Measurements from ENCODE around the gene GIPR. TPM values are rescaled to one million over a fixed set of nuclear protein-coding genes. Genes with fewer than 3 reads are reported as not detected.
A peak's percentile ranks its signal among the peaks of the same experiment; 100 is the strongest.
"Not testable (repeated sequence)": the region's sequence is repeated elsewhere in the genome, so short reads cannot be mapped to it uniquely, and the experiment has no call there.

Gene GIPR, protein sequence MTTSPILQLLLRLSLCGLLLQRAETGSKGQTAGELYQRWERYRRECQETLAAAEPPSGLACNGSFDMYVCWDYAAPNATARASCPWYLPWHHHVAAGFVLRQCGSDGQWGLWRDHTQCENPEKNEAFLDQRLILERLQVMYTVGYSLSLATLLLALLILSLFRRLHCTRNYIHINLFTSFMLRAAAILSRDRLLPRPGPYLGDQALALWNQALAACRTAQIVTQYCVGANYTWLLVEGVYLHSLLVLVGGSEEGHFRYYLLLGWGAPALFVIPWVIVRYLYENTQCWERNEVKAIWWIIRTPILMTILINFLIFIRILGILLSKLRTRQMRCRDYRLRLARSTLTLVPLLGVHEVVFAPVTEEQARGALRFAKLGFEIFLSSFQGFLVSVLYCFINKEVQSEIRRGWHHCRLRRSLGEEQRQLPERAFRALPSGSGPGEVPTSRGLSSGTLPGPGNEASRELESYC
- total RNA-seq (not detected), polyA plus RNA-seq (under 1 TPM in 2 of 3 donors, not detected in 1; under 0.01 to 0.08 TPM)
- long read RNA-seq, donor 1, result 0 reads
- long read RNA-seq, donor 2, result 0 reads

- Histone ChIP-seq H3K4me3 (peak within 1 kb of the TSS; percentile 53), H3K27ac (no peak within 1 kb of the TSS), H3K9me3 (no peaks in the 10 kb centered on the region), H3K27me3 (ENCODE audit: insufficient read depth in 3 of 3, low read length in 2 of 3) (peaks cover 0 to 82% (median 24%) of the 10 kb centered on the region in 3 donors), H3K36me3 (ENCODE audit: insufficient read depth in 1 of 2, low read depth in 1 of 2) (no peaks in the 10 kb centered on the region), H3K4me1 (peaks cover 11% of the 10 kb centered on the region)
- WGBS, 3 donors, result 14 to 16% (median 14%) methylated on average over 15 of the region's 15 CpGs
- TF ChIP-seq, protein P1, sequence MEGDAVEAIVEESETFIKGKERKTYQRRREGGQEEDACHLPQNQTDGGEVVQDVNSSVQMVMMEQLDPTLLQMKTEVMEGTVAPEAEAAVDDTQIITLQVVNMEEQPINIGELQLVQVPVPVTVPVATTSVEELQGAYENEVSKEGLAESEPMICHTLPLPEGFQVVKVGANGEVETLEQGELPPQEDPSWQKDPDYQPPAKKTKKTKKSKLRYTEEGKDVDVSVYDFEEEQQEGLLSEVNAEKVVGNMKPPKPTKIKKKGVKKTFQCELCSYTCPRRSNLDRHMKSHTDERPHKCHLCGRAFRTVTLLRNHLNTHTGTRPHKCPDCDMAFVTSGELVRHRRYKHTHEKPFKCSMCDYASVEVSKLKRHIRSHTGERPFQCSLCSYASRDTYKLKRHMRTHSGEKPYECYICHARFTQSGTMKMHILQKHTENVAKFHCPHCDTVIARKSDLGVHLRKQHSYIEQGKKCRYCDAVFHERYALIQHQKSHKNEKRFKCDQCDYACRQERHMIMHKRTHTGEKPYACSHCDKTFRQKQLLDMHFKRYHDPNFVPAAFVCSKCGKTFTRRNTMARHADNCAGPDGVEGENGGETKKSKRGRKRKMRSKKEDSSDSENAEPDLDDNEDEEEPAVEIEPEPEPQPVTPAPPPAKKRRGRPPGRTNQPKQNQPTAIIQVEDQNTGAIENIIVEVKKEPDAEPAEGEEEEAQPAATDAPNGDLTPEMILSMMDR (IDR thresholded peaks at IDR 0.05), result no peak
- ATAC-seq, result peak; percentile 21 to 47 (median 29)
- peak in 1 of 2 donors; percentile 33 for DNase-seq
- intact Hi-C loops (cut with DNase I), result no loop called here
Measured at GRCh38 chr19:45667620-45668341, at the start of gene GIPR. TSS of gene GIPR (plus strand) at chr19:45668221. CDS start at chr19:45669521, 1,300 bp downstream.

DNA sequence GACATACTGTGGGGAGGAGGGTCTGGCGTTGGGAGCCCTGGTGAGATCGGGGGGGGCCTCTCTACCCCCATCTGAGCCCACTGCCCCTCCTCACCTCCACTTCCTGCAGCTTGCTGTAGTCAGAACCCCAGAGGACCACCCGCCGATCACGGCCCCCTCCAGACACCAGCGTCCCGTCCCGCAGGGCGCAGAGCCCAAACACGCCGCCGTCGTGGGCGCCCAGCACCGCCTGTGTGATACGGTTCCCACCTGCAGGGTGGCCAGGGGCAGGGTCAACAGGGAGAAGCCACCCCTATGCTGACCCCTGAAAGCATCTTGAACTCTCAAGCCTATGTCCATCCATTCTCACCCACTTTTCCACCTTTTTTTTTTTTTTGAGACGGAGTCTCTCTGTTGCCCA, 46.6 kb upstream of the GIPR start:
- H3K4me1 ChIP-seq, result no peaks in the 10 kb centered on the region
- ATAC-seq (peak in 1 of 4 donors; percentile 12), DNase-seq (no peak)
- no peak overlapping the region for H3K4me3 ChIP-seq
- H3K27ac ChIP-seq, result no peak overlapping the region
- H3K9me3 ChIP-seq, result no peaks in the 10 kb centered on the region
- intact Hi-C loops (cut with DNase I), result no loop called here
- no peaks in the 10 kb centered on the region for H3K27me3 ChIP-seq (ENCODE audit: insufficient read depth in 3 of 3, low read length in 2 of 3)
- WGBS, 3 donors, result 87 to 94% (median 87%) methylated on average over 17 of the region's 17 CpGs
- peaks cover 0 to 36% of the 10 kb centered on the region in 2 donors for H3K36me3 ChIP-seq (ENCODE audit: insufficient read depth in 1 of 2, low read depth in 1 of 2)
- TF ChIP-seq, protein P1 (IDR thresholded peaks at IDR 0.05), result no peak

DNA sequence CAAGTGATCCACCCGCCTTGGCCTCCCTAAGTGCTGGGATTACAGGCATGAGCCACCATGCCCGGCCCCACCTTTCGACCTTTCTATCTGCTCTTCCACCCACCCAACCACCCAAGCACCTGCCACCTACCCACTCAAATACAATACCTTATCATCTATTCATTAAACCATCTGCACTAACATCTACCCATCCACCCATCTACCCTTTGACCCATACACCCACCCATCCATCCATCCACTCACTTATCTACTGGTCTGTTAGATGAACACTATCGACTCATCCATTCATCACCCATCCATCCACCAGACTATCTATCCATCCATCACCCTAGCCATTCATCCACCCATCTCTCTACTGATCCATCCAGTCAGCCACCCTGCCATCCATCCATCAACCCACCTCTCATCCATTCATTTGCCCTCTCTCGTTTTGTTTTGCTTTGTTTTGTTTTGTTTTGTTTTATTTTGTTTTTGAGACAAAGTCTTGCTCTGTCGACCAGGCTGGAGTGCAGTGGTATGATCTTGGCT, 46.0 kb upstream of the GIPR start:
- TF ChIP-seq, protein P1 (IDR thresholded peaks at IDR 0.05), result no peak
- peaks cover 0 to 39% of the 10 kb centered on the region in 2 donors for H3K36me3 ChIP-seq (ENCODE audit: insufficient read depth in 1 of 2, low read depth in 1 of 2)
- DNase-seq (no peak), ATAC-seq (no peak)
- 85 to 89% (median 87%) methylated on average over 6 of the region's 6 CpGs for WGBS, 3 donors
- H3K4me3 ChIP-seq, result no peak overlapping the region
- no peaks in the 10 kb centered on the region for H3K9me3 ChIP-seq
- intact Hi-C loops (cut with DNase I), result no loop called here
- no peaks in the 10 kb centered on the region for H3K4me1 ChIP-seq
- H3K27ac ChIP-seq, result no peak overlapping the region
- H3K27me3 ChIP-seq (ENCODE audit: insufficient read depth in 3 of 3, low read length in 2 of 3), result no peaks in the 10 kb centered on the region

DNA sequence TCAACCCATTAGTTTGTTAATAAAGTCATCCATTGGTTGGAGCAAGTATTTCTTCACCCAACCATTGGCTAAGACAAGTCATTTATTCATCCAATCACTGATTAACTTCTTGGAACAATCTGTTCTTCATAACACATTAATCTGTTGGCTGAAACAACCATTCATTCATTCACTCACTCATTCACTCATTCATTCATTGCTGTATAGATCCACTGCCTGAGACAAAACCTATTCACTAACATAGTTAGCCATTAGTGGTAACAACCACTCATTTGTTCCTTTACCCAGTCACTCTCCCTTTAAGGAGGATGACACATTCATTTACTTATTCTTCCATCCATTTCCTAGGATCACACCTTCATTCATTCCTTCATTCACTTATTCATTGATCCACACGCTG, 44.0 kb upstream of the GIPR start:
- Histone ChIP-seq H3K27ac (no peak overlapping the region), H3K9me3 (no peaks in the 10 kb centered on the region), H3K27me3 (ENCODE audit: insufficient read depth in 3 of 3, low read length in 2 of 3) (no peaks in the 10 kb centered on the region), H3K4me1 (no peaks in the 10 kb centered on the region), H3K36me3 (ENCODE audit: insufficient read depth in 1 of 2, low read depth in 1 of 2) (peaks cover 0 to 39% of the 10 kb centered on the region in 2 donors), H3K4me3 (no peak overlapping the region)
- TF ChIP-seq, protein P1 (IDR thresholded peaks at IDR 0.05), result no peak
- intact Hi-C loops (cut with DNase I), result no loop called here
- 88 to 93% (median 91%) methylated on average over 1 of the region's 1 CpG for WGBS, 3 donors
- DNase-seq (no peak), ATAC-seq (no peak)

- DNase-seq; H3K27ac ChIP-seq; H3K4me1 ChIP-seq; H3K4me3 ChIP-seq; ATAC-seq; H3K27me3 ChIP-seq (ENCODE audit: insufficient read depth in 3 of 3, low read length in 2 of 3); H3K9me3 ChIP-seq: not testable (repeated sequence)
- intact Hi-C loops (cut with DNase I), result loop anchor here in 1 of 2 donors (2.0 kb wide), 1 partner anchor 13 kb away; no protein-coding TSS in a partner anchor
- WGBS, 3 donors, result 97 to 99% (median 97%) methylated on average over 7 of the region's 7 CpGs
- peaks cover 0 to 29% of the 10 kb centered on the region in 2 donors for H3K36me3 ChIP-seq (ENCODE audit: insufficient read depth in 1 of 2, low read depth in 1 of 2)
Measured at GRCh38 chr19:45628219-45628618, 39.8 kb upstream of the GIPR start.
